ENCODE measurements around the gene MAP4K5. TPM values are rescaled to one million over a fixed set of nuclear protein-coding genes. Genes with fewer than 3 reads are reported as not detected.

MAP4K5 gene
- polyA plus RNA-seq, 1 experiment: 8.8 TPM

DNA sequence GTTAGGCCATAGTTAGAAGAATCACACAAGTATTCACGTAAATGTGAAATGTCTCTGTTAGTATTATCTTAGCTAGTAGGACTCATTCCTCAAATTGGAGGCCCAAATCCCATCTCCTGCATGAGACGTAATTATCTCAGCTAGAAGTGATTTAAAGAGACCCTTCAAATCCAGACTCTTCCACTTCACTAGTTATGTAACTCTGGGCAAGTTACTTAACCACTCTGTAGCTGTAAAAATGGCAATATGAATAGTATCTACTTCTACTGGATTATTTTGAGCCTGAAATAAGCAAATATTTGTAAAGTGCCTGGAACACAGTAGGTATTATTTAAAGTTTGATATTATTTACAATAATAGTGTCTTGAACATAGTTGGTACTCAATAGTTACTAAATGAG is 107.3 kb downstream of the MAP4K5 start:
- POLR2A ChIA-PET: no interaction called here
- TF ChIP-seq CTCF (IDR thresholded peaks at IDR 0.05; ENCODE audit: insufficient read depth, low read depth, low read length): no peak
- DNase-seq (ENCODE audit: low read depth): no peak
- CTCF ChIA-PET: interaction anchor here (0.9 to 1.7 kb wide), 4 partner anchors 13 to 107 kb away, joined by 3 to 5 read pairs (median 4); partner anchors contain the start of gene MAP4K5
- Histone ChIP-seq H3K4me3 (ENCODE audit: low read depth, low read length) (no peak overlapping the region), H3K27me3 (ENCODE audit: control insufficient read depth, insufficient read depth, low read length) (no peaks in the 10 kb centered on the region), H3K36me3 (ENCODE audit: control insufficient read depth, insufficient read depth, low read length) (peaks cover 6% of the 10 kb centered on the region)

DNA sequence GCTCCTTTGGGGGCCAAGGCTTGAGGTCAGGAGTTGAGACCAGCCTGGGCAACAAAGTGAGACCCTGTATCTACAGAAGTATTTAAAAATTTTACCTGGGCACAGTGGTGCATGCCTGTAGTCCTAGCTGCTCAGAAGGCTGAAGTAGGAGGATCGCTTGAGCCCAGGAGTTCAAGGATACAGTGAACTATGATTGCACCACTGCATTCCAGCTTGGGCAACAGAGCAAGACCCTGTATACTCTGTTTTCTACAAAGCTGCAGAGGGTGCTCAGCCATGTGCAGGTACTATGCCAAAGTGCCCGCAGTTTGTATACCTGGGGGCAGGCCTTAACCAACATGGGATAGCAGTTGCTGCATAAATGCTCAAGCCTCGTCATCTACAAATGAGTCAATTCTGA is 108.8 kb downstream of the MAP4K5 start:
- peaks cover 6% of the 10 kb centered on the region for H3K36me3 ChIP-seq (ENCODE audit: control insufficient read depth, insufficient read depth, low read length)
- DNase-seq (ENCODE audit: low read depth): no peak
- ChIA-PET CTCF (interaction anchor here (1.0 to 1.8 kb wide), 3 partner anchors 103 to 106 kb away, joined by 4 to 6 read pairs (median 4); no protein-coding TSS in a partner anchor), POLR2A (no interaction called here)
- TF ChIP-seq CTCF (IDR thresholded peaks at IDR 0.05; ENCODE audit: insufficient read depth, low read depth, low read length): no peak
- H3K4me3 ChIP-seq (ENCODE audit: low read depth, low read length): no peak overlapping the region
- H3K27me3 ChIP-seq (ENCODE audit: control insufficient read depth, insufficient read depth, low read length): no peaks in the 10 kb centered on the region

GRCh38 chr14:50421499-50421898 is 110.9 kb downstream of the MAP4K5 start:
- ChIA-PET CTCF (interaction anchor here (0.6 kb wide), 1 partner anchor 8 kb away, joined by 3 read pairs; no protein-coding TSS in a partner anchor), POLR2A (no interaction called here)
- Histone ChIP-seq H3K4me3 (ENCODE audit: low read depth, low read length) (no peak overlapping the region), H3K27me3 (ENCODE audit: control insufficient read depth, insufficient read depth, low read length) (no peaks in the 10 kb centered on the region), H3K36me3 (ENCODE audit: control insufficient read depth, insufficient read depth, low read length) (peaks cover 9% of the 10 kb centered on the region)
- no peak for TF ChIP-seq CTCF (IDR thresholded peaks at IDR 0.05; ENCODE audit: insufficient read depth, low read depth, low read length)
- DNase-seq (ENCODE audit: low read depth): no peak

- Histone ChIP-seq H3K36me3 (ENCODE audit: control insufficient read depth, insufficient read depth, low read length) (peaks cover 5% of the 10 kb centered on the region), H3K27me3 (ENCODE audit: control insufficient read depth, insufficient read depth, low read length) (no peaks in the 10 kb centered on the region), H3K4me3 (ENCODE audit: low read depth, low read length) (no peak overlapping the region)
- ChIA-PET CTCF (no interaction called here), POLR2A (no interaction called here)
- TF ChIP-seq CTCF (IDR thresholded peaks at IDR 0.05; ENCODE audit: insufficient read depth, low read depth, low read length): no peak
- no peak for DNase-seq (ENCODE audit: low read depth)
Measured at GRCh38 chr14:50417853-50418252, 114.5 kb downstream of the MAP4K5 start.

DNA sequence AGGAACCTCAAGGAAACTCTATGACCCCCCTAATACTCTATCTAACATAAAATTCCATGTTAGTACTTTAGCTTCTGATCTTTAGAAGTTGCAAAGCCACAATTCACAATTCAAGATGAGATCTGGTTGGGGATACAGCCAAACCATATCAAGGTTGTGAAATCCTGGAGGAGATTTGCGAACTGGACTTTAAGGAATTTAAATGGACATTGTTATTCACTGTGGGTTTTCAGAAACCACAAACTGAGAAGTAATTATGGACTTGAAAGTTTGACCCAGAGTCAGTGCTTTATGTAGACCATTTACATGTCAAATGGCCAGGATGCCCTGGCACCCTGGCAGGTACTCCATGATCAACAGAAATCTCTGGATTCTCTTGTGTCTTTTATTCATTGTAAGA is 121.4 kb downstream of the MAP4K5 start:
- no peak for TF ChIP-seq CTCF (IDR thresholded peaks at IDR 0.05; ENCODE audit: insufficient read depth, low read depth, low read length)
- no peaks in the 10 kb centered on the region for H3K27me3 ChIP-seq (ENCODE audit: control insufficient read depth, insufficient read depth, low read length)
- POLR2A ChIA-PET: no interaction called here
- no peak overlapping the region for H3K4me3 ChIP-seq (ENCODE audit: low read depth, low read length)
- DNase-seq (ENCODE audit: low read depth): peak; percentile 73
- CTCF ChIA-PET: interaction anchor here (1.2 to 1.8 kb wide), 2 partner anchors 11 to 15 kb away, joined by 5 read pairs; no protein-coding TSS in a partner anchor
- H3K36me3 ChIP-seq (ENCODE audit: control insufficient read depth, insufficient read depth, low read length): no peaks in the 10 kb centered on the region

Data from BJ (cell line).